NCI-H146 treated with DMSO at 0.1 percent for 48 hours (cell line): Measurements from ENCODE around the gene RNF44.
"Not testable (repeated sequence)": the region's sequence is repeated elsewhere in the genome, so short reads cannot be mapped to it uniquely, and the experiment has no call there.

ENCODE experiments used
- DNase-seq: peaks from one replicate; lab custom pipeline; 2025; ENCODE audit not compliant: unreplicated experiment; lab: John Stamatoyannopoulos, UW

Gene RNF44

GRCh38 chr5:176521286-176521685 is 15.9 kb downstream of the RNF44 start:
- DNase-seq = no peak

- peak; percentile 49 for DNase-seq
Measured at GRCh38 chr5:176519810-176520720, 17.1 kb downstream of the RNF44 start.

- DNase-seq = no peak
Measured at GRCh38 chr5:176517053-176517661, 20.0 kb downstream of the RNF44 start.

- DNase-seq = no peak
Measured at GRCh38 chr5:176515396-176515795, 21.8 kb downstream of the RNF44 start.

GRCh38 chr5:176514244-176514950 is 22.8 kb downstream of the RNF44 start:
- DNase-seq = no peak

GRCh38 chr5:176513788-176514187 is 23.4 kb downstream of the RNF44 start:
- no peak for DNase-seq

- no peak for DNase-seq
Measured at GRCh38 chr5:176508603-176509002, 28.6 kb downstream of the RNF44 start.

GRCh38 chr5:176507911-176508310 is 29.3 kb downstream of the RNF44 start:
- no peak for DNase-seq

GRCh38 chr5:176503496-176503895 is 33.7 kb downstream of the RNF44 start:
- no peak for DNase-seq

GRCh38 chr5:176501333-176501732 is 35.9 kb downstream of the RNF44 start:
- DNase-seq = no peak

- DNase-seq = no peak
Measured at GRCh38 chr5:176500511-176500910, 36.7 kb downstream of the RNF44 start.

- DNase-seq = no peak
Measured at GRCh38 chr5:176499273-176499672, 37.9 kb downstream of the RNF44 start.

GRCh38 chr5:176497852-176498251 is 39.4 kb downstream of the RNF44 start:
- DNase-seq = no peak

GRCh38 chr5:176492431-176492830 is 44.8 kb downstream of the RNF44 start:
- DNase-seq = no peak

GRCh38 chr5:176491901-176492300 is 45.3 kb downstream of the RNF44 start:
- DNase-seq = no peak

- no peak for DNase-seq
Measured at GRCh38 chr5:176491101-176491502, 46.1 kb downstream of the RNF44 start.

- no peak for DNase-seq
Measured at GRCh38 chr5:176490301-176490700, 46.9 kb downstream of the RNF44 start.

- DNase-seq = no peak
Measured at GRCh38 chr5:176489077-176489476, 48.1 kb downstream of the RNF44 start.

GRCh38 chr5:176487160-176487559 is 50.0 kb downstream of the RNF44 start:
- DNase-seq = not testable (repeated sequence)

- no peak for DNase-seq
Measured at GRCh38 chr5:176486189-176486757, 50.9 kb downstream of the RNF44 start.

GRCh38 chr5:176485176-176485575 is 52.0 kb downstream of the RNF44 start:
- DNase-seq = no peak
